Myometrial cell (primary cell): ENCODE measurements around the gene RASSF4. TPM values are rescaled to one million over a fixed set of nuclear protein-coding genes. Genes with fewer than 3 reads are reported as not detected.

ENCODE experiments used
- total RNA-seq: library from RNA; depleted of rRNA; stranded (reverse); fragments of >200 nt; gene quantifications from 2 replicates; pipeline ENCODE4 v1.2.3, GENCODE V29; 2015

The RASSF4 gene
- total RNA-seq = 6.6 and 7.8 TPM in 2 replicates

DNA sequence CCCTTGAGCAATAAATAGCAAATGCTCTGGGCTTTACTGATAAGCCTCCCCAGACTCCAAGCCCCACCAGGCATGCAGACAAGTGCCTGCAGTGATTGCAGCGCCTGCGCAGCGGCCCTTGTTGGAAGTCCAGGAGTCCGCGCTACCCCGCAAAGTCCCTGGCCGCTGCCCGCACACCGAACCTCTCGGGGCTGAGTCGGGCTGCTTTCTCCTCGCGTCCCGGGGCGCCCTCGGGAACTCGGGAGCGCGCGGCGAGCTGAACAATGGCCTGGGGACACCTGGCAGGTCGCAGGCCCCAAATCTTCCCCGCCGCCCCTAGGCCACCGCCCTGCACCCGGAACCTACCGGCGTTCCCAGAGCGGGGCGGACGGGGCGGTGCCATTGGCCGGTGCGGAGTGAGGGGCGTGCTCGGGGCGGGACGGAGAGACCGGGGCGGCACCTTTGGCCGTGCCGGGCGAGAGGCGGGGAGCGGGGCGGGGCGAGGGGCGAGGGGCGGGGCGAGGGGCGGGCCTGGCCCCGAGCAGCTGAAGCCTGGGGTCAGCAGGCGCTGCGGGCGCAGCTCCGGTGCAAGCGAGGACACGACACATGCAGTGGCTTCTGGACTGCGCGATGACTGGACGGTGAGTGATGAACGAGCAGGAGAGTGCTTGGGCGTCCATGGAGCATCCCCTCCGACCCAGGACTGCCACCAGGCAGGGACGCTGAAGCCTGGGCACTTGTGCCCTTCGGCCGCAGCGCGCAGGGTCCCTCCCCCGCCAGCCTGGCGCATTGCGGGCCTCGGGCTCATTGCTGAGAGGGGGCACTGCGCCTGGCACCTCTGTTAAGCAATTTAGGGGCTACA lies at the start of gene RASSF4:
Gene RASSF4 (plus strand): TSS at position 556 of the 841 bp plus-strand sequence. CDS start 10,401 bp downstream, outside the sequence.

GRCh38 chr10:44911081-44911540 lies 48.5 kb upstream of the RASSF4 start, which contains the start of gene TMEM72:
Gene TMEM72 (plus strand): TSS chr10:44911337. CDS start chr10:44911513, 176 bp downstream.

GRCh38 chr10:44978570-44979280 lies 19.1 kb downstream of the RASSF4 start, which contains the start of gene DEPP1:
Gene DEPP1 (minus strand): TSS chr10:44978809. CDS start chr10:44978030, 779 bp downstream.

DNA sequence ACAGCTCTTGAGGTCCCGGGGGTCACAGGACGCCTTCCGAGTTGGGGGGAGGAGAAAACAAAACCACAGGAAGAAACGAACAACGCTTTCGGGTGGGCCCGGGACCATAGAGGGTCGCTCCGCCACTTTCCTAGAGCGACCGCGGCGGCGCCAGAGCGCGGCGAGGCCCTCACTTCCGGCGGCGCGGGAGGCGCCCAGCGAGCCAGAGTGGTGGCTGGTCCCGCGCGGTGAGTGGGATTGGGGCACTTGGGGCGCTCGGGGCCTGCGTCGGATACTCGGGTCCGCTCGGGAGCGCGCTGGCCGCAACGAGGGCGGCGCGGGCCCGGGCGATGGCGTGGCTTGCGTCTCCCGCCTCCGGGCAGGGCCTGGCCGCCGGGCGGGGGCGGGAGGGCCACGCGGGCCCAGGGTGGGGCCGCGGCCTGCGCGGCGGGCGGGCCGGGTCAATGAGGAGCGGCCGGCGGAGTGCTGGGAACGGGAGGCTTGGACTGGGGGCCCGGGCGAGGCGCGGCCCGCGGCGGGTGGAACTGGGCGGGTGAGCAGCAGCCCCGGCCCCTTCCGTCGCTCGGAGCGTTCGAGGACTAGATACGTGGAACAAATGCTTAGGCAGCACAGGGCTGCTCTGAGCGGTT lies 41.3 kb downstream of the RASSF4 start, which contains the start of gene ZNF22:
Gene ZNF22 (plus strand): TSS at position 172 of the 629 bp plus-strand sequence. CDS start 2,446 bp downstream, outside the sequence.

Other genes starting within 250 kb of the RASSF4 start
- not detected in 2 replicates for gene TMEM72, start 48.5 kb upstream of the RASSF4 start, total RNA-seq
- 9.7 and 14.4 TPM in 2 replicates for gene DEPP1, start 19.0 kb downstream of the RASSF4 start, total RNA-seq
- gene ZNF22, start 41.1 kb downstream of the RASSF4 start, total RNA-seq = 13.5 and 14.0 TPM in 2 replicates